A673 (cell line): ENCODE results near the gene TMEM59L. TPM values are rescaled to one million over a fixed set of nuclear protein-coding genes. Genes with fewer than 3 reads are reported as not detected.
A peak's percentile ranks its signal among the peaks of the same experiment; 100 is the strongest.

Experiments
- BruUV-seq: library from RNA; stranded (reverse); fragments of 400-500 nt; replicated peaks from 2 replicates; lab custom pipeline; 2021; lab: Mats Ljungman, UMichigan
- CTCF ChIA-PET: fragments of 300-600 bp; sonication (Branson Sonifier 250); formaldehyde crosslinking; loops from one replicate; lab custom pipeline; 2022; ENCODE audit warnings: antibody characterized with exemption; lab: Charles Lee
- POLR2A ChIA-PET: fragments of 300-600 bp; sonication (Branson Sonifier 250); formaldehyde crosslinking; loops from one replicate; lab custom pipeline; 2022; ENCODE audit warnings: antibody characterized with exemption; ENCODE audit not compliant: low non-redundant PET; lab: Charles Lee
- DNase-seq: peaks from one replicate; pipeline ENCODE4 v3.0.0-alpha.2; 2015; ENCODE audit warnings: low spot score
- H3K27ac ChIP-seq: fragments of 200-600 bp; sonication (generic); 2 replicates; pipeline ENCODE4 v1.5.1; 2016; ENCODE audit warnings: mixed run types, low read depth, mild to moderate bottlenecking, mixed read lengths, antibody characterized with exemption, low read length; ENCODE audit not compliant: poor library complexity, severe bottlenecking
- H3K27me3 ChIP-seq: fragments of 200-600 bp; sonication (generic); replicated peaks from 2 replicates; pipeline ENCODE4 v1.6.1; 2017; ENCODE audit warnings: mixed run types, low read depth, mild to moderate bottlenecking, mixed read lengths, antibody characterized with exemption, low read length; ENCODE audit not compliant: insufficient read depth, poor library complexity
- H3K36me3 ChIP-seq: fragments of 200-600 bp; sonication (generic); 2 replicates; pipeline ENCODE4 v1.6.1; 2016; ENCODE audit warnings: mixed run types, mild to moderate bottlenecking, mixed read lengths, antibody characterized with exemption, low read length; ENCODE audit not compliant: insufficient read depth, poor library complexity, severe bottlenecking
- H3K4me1 ChIP-seq: fragments of 200-600 bp; sonication (generic); 2 replicates; pipeline ENCODE4 v1.6.1; 2017; ENCODE audit warnings: mixed run types, mild to moderate bottlenecking, mixed read lengths, antibody characterized with exemption, low read length; ENCODE audit not compliant: insufficient read depth, poor library complexity, severe bottlenecking
- H3K4me3 ChIP-seq: fragments of 200-600 bp; sonication (generic); 2 replicates; pipeline ENCODE4 v1.5.1; 2016; ENCODE audit warnings: low read depth, mixed run types, mild to moderate bottlenecking, mixed read lengths, low read length; ENCODE audit not compliant: poor library complexity, severe bottlenecking
- H3K9me3 ChIP-seq: fragments of 200-600 bp; sonication (generic); 2 replicates; pipeline ENCODE4 v1.6.1; 2016; ENCODE audit warnings: mixed run types, low read depth, mild to moderate bottlenecking, mixed read lengths, antibody characterized with exemption, low read length; ENCODE audit not compliant: poor library complexity, severe bottlenecking
- CTCF ChIP-seq: fragments of 300-800, 200-600 bp; sonication (generic); conservative IDR thresholded peaks from 2 replicates; pipeline ENCODE4 v1.5.1; 2017; ENCODE audit warnings: low read depth, mild to moderate bottlenecking, antibody characterized with exemption, low read length, moderate library complexity, mixed read lengths
- EZH2 ChIP-seq: fragments of 200-600 bp; sonication (generic); IDR thresholded peaks from 2 replicates; pipeline ENCODE4 v1.6.1; 2017; ENCODE audit warnings: borderline replicate concordance, low read depth, mild to moderate bottlenecking, mixed read lengths, antibody characterized with exemption, low read length; ENCODE audit not compliant: poor library complexity, severe bottlenecking
- intact Hi-C: fragments of 100-400 bp; cut with micrococcal nuclease; formaldehyde crosslinking; loops from one replicate; pipeline ENCODE4 v1.10.0; 2022; ENCODE audit not compliant: unreplicated experiment
- total RNA-seq: library from RNA; stranded (reverse); gene quantifications from 2 replicates; pipeline ENCODE4 v1.2.3, GENCODE V29; 2021

TMEM59L gene
- total RNA-seq, 1 experiment from 2014 or later, result 9.3 TPM

- Histone ChIP-seq H3K4me3 (peak overlapping the region; percentile 56), H3K9me3 (no peaks in the 10 kb centered on the region), H3K36me3 (no peaks in the 10 kb centered on the region), H3K27ac (peak overlapping the region; percentile 65), H3K4me1 (peaks cover 48% of the 10 kb centered on the region), H3K27me3 (no peaks in the 10 kb centered on the region)
- intact Hi-C loops, result no loop called here
- ChIA-PET CTCF (no interaction called here), POLR2A (no interaction called here)
- no peak for DNase-seq
- no TSS peak for BruUV-seq
- TF ChIP-seq CTCF, result no peak
- no peak for TF ChIP-seq EZH2
Observed at GRCh38 chr19:18610556-18611326, 1.9 kb upstream of the TMEM59L start.

DNA sequence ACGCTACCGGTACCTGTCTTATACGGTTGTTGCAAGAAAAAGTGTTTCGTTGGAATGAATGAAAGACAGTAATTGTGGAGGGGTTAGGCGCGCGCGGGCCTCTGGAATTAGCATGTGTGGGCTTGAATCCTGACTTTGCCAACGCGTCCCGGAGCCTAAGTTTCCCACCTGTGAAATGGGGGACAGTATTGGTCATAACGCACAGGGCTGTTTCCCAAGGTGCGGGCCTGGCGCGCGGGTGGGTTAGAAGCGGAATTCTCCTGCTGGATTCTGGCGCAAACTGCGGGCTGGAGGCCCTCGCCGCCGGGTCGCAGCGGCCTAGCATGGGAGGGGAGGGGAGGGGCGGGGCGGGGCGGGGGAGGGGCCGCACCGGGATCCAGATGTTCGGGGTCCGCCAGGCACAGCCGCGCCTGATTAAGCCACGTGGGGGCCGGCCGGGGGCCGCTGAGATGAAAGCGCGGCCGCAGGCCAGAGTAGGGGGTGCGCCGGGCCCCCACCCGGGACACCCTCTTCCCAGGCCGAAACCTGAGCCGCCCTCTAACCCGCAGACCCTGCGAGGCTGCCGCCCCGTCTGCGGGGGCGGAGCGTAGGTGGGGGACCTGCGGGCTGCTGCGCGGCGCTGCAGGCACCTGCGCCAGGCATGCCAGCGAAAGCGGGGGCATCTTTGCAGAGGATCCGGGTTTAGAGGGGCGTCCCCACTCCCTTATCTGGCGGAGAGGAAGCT, 1.2 kb upstream of the TMEM59L start:
- no TSS peak for BruUV-seq
- peak overlapping the region; percentile 56 for H3K4me3 ChIP-seq
- intact Hi-C loops, result no loop called here
- peaks cover 48% of the 10 kb centered on the region for H3K4me1 ChIP-seq
- CTCF ChIA-PET, result no interaction called here
- H3K9me3 ChIP-seq, result no peaks in the 10 kb centered on the region
- no peaks in the 10 kb centered on the region for H3K27me3 ChIP-seq
- TF ChIP-seq CTCF, result no peak
- no peak for TF ChIP-seq EZH2
- peak overlapping the region; percentile 22 for H3K27ac ChIP-seq
- POLR2A ChIA-PET, result no interaction called here
- H3K36me3 ChIP-seq, result no peaks in the 10 kb centered on the region
- no peak for DNase-seq

GRCh38 chr19:18612051-18612771, 459 bp upstream of the TMEM59L start:
- H3K4me1 ChIP-seq, result peaks cover 48% of the 10 kb centered on the region
- H3K4me3 ChIP-seq, result peak overlapping the region; percentile 56
- ChIA-PET POLR2A (no interaction called here), CTCF (no interaction called here)
- H3K27ac ChIP-seq, result no peak overlapping the region
- no peak for TF ChIP-seq EZH2
- TF ChIP-seq CTCF, result no peak
- no peaks in the 10 kb centered on the region for H3K9me3 ChIP-seq
- BruUV-seq, result no TSS peak
- no peak for DNase-seq
- H3K36me3 ChIP-seq, result no peaks in the 10 kb centered on the region
- no peaks in the 10 kb centered on the region for H3K27me3 ChIP-seq
- intact Hi-C loops, result no loop called here
